SK-N-SH treated with all-trans-retinoic acid at 6 μM for 48 hours (cell line): Measurements from ENCODE around the gene ARSG.

Experiments
- BACH2 ChIP-seq: fragments of 250-450 bp; sonication (Bioruptor Pico); IDR thresholded peaks from 2 replicates; pipeline ENCODE4 v1.9.0; 2021; ENCODE audit warnings: mild to moderate bottlenecking, borderline replicate concordance
- CREB5 ChIP-seq: fragments of 250-450 bp; sonication (Bioruptor Pico); IDR thresholded peaks from 2 replicates; pipeline ENCODE4 v1.5.1; 2020; ENCODE audit warnings: low read depth, mild to moderate bottlenecking, moderate library complexity
- CSDC2 ChIP-seq: fragments of 250-450 bp; sonication (Bioruptor Pico); IDR thresholded peaks from 2 replicates; pipeline ENCODE4 v1.5.0; 2020; ENCODE audit warnings: mild to moderate bottlenecking, moderate library complexity
- GLIS3 ChIP-seq: fragments of 250-450 bp; sonication (Bioruptor Pico); IDR thresholded peaks from 2 replicates; pipeline ENCODE4 v1.5.0; 2020; ENCODE audit warnings: mild to moderate bottlenecking, moderate library complexity
- PPARA ChIP-seq: fragments of 250-450 bp; sonication (Bioruptor Pico); IDR thresholded peaks from 2 replicates; pipeline ENCODE4 v1.5.0; 2020; ENCODE audit warnings: mild to moderate bottlenecking, borderline replicate concordance
- RARB ChIP-seq: fragments of 250-450 bp; sonication (Bioruptor Pico); IDR thresholded peaks from 2 replicates; pipeline ENCODE4 v1.8.0; 2021; ENCODE audit warnings: mild to moderate bottlenecking, moderate library complexity
- TF ChIP-seq, protein P1 (sequence below): fragments of 250-450 bp; sonication (Bioruptor Pico); IDR thresholded peaks from 2 replicates; pipeline ENCODE4 v1.5.1; 2021; ENCODE audit warnings: mild to moderate bottlenecking, moderate library complexity

GRCh38 chr17:68310152-68310551, 18.9 kb downstream of the ARSG start:
- TF ChIP-seq PPARA (CRISPR knock-in tag): no peak
- TF ChIP-seq CSDC2 (CRISPR knock-in tag): no peak
- no peak for TF ChIP-seq RARB (CRISPR knock-in tag)
- TF ChIP-seq GLIS3: no peak
- TF ChIP-seq, protein P1, sequence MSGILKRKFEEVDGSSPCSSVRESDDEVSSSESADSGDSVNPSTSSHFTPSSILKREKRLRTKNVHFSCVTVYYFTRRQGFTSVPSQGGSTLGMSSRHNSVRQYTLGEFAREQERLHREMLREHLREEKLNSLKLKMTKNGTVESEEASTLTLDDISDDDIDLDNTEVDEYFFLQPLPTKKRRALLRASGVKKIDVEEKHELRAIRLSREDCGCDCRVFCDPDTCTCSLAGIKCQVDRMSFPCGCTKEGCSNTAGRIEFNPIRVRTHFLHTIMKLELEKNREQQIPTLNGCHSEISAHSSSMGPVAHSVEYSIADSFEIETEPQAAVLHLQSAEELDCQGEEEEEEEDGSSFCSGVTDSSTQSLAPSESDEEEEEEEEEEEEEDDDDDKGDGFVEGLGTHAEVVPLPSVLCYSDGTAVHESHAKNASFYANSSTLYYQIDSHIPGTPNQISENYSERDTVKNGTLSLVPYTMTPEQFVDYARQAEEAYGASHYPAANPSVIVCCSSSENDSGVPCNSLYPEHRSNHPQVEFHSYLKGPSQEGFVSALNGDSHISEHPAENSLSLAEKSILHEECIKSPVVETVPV: no peak
- no peak for TF ChIP-seq BACH2 (CRISPR knock-in tag)
- TF ChIP-seq CREB5 (CRISPR knock-in tag): no peak
